Testis (tissue), 3 donors: ENCODE results near the gene CD81. TPM values are rescaled to one million over a fixed set of nuclear protein-coding genes. Genes with fewer than 3 reads are reported as not detected.
"Not testable (repeated sequence)": the region's sequence is repeated elsewhere in the genome, so short reads cannot be mapped to it uniquely, and the experiment has no call there.

Experiments used
- DNase-seq: peaks from one replicate; pipeline ENCODE4 v3.0.0-alpha.2; 2019
- H3K27ac ChIP-seq, 2 donors: fragments of 200-600 bp; sonication (generic); one replicate each; pipeline ENCODE4 v1.5.1; 2019
- H3K27me3 ChIP-seq: fragments of 200-600 bp; sonication (generic); one replicate; pipeline ENCODE4 v1.5.1; 2019
- H3K36me3 ChIP-seq: fragments of 200-600 bp; sonication (generic); one replicate; pipeline ENCODE4 v1.5.1; 2017; ENCODE audit warnings: low read depth; ENCODE audit errors: missing control alignments
- H3K4me1 ChIP-seq: fragments of 200-600 bp; sonication (generic); one replicate; pipeline ENCODE4 v1.5.1; 2019
- H3K4me3 ChIP-seq, 2 donors: fragments of 200-600 bp; sonication (generic); one replicate each; pipeline ENCODE4 v1.5.1; 2017 to 2019
- H3K9me3 ChIP-seq: fragments of 200-600 bp; sonication (generic); one replicate; pipeline ENCODE4 v1.5.1; 2017
- CTCF ChIP-seq, 3 experiments: fragments of 450-650 bp in 2 of 3; fragments of 200-600 bp in 1 of 3; sonication (generic) in 1 of 3; IDR thresholded peaks; one replicate each; pipeline ENCODE4 v1.5.1; 2016 to 2019; ENCODE audit warnings: antibody characterized with exemption in 3 of 3, mild to moderate bottlenecking in 2 of 3, moderate library complexity in 1 of 3
- POLR2A ChIP-seq: fragments of 450-650 bp; IDR thresholded peaks from one replicate; pipeline ENCODE4 v1.6.1; 2017; ENCODE audit warnings: antibody characterized with exemption, mild to moderate bottlenecking, moderate library complexity
- WGBS, 2 donors: methylation state at CpG; one replicate each; pipeline ENCODE4 v1.1.5; 2018; 5-methylcytosine and 5-hydroxymethylcytosine counted together
- intact Hi-C: fragments of 100-400 bp; cut with DNase I; formaldehyde crosslinking; loops from one replicate; pipeline ENCODE4 v1.15.1; 2023; ENCODE audit warnings: low total_unique reads
- polyA plus RNA-seq: library from polyadenylated mRNA; stranded (reverse); fragments of 350-450 nt; fragmentation: Illumina TruSeq; extraction: RNeasy Lipid Tissue Mini Kit (QIAGEN cat#74804); gene quantifications from one replicate; pipeline ENCODE4 v1.2.3, GENCODE V29; 2014; ENCODE audit warnings: low read depth, low replicate concordance; ENCODE audit not compliant: insufficient read depth
- total RNA-seq, 2 donors: library from RNA; depleted of rRNA; stranded (reverse); fragments of >200 nt; gene quantifications; one replicate each; pipeline ENCODE4 v1.2.3, GENCODE V29; 2016

Gene CD81
- total and polyA plus RNA-seq, 3 donors from 2014 or later, result 541 to 829 (median 665) TPM

- H3K27ac ChIP-seq, result no peak overlapping the region
- H3K27me3 ChIP-seq, result no peaks in the 10 kb centered on the region
- DNase-seq, result no peak
- no peaks in the 10 kb centered on the region for H3K9me3 ChIP-seq
- intact Hi-C loops, result no loop called here
- no peak overlapping the region for H3K4me3 ChIP-seq
- WGBS, 2 donors, result 96 to 100% methylated on average over 6 of the region's 6 CpGs
- H3K36me3 ChIP-seq, result no peaks in the 10 kb centered on the region
- TF ChIP-seq POLR2A, result no peak
- no peak for TF ChIP-seq CTCF (IDR thresholded peaks at IDR 0.05)
- H3K4me1 ChIP-seq, result no peaks in the 10 kb centered on the region
Measured at GRCh38 chr11:2330696-2331095, 46.4 kb upstream of the CD81 start.

- Histone ChIP-seq H3K4me1 (no peaks in the 10 kb centered on the region), H3K36me3 (no peaks in the 10 kb centered on the region), H3K27ac (no peak overlapping the region), H3K9me3 (no peaks in the 10 kb centered on the region), H3K4me3 (no peak overlapping the region), H3K27me3 (no peaks in the 10 kb centered on the region)
- TF ChIP-seq CTCF (IDR thresholded peaks at IDR 0.05), result no peak
- TF ChIP-seq POLR2A, result no peak
- WGBS, 2 donors, result 82 to 83% methylated on average over 5 of the region's 5 CpGs
- intact Hi-C loops, result no loop called here
- no peak for DNase-seq
Measured at GRCh38 chr11:2331404-2331803, 45.7 kb upstream of the CD81 start.

GRCh38 chr11:2332569-2332968 is 44.5 kb upstream of the CD81 start:
- H3K27ac ChIP-seq, H3K9me3 ChIP-seq, H3K27me3 ChIP-seq, H3K4me1 ChIP-seq, H3K36me3 ChIP-seq, DNase-seq, H3K4me3 ChIP-seq, intact Hi-C loops: not testable (repeated sequence)
- 61% methylated on average over 12 of the region's 29 CpGs; no CpG with 5 or more reads in 1 of the 2 donors for WGBS, 2 donors

- intact Hi-C loops, result not testable (repeated sequence)
Measured at GRCh38 chr11:2333486-2334205, 43.5 kb upstream of the CD81 start.

GRCh38 chr11:2335286-2335685 is 41.8 kb upstream of the CD81 start:
- WGBS, 2 donors, result 91 to 95% methylated on average over 18 of the region's 18 CpGs
- DNase-seq, H3K4me1 ChIP-seq, H3K27me3 ChIP-seq, intact Hi-C loops, H3K9me3 ChIP-seq, H3K36me3 ChIP-seq, H3K27ac ChIP-seq, H3K4me3 ChIP-seq: not testable (repeated sequence)

More at GRCh38 chr11:2333486-2334205, 43.5 kb upstream of the CD81 start:
- not testable (repeated sequence) for H3K4me3 ChIP-seq, H3K27ac ChIP-seq, DNase-seq, H3K27me3 ChIP-seq, H3K36me3 ChIP-seq, H3K4me1 ChIP-seq, H3K9me3 ChIP-seq
- 100% methylated on average over 1 to 2 of the region's 4 CpGs for WGBS, 2 donors

- H3K4me1 ChIP-seq, H3K9me3 ChIP-seq, DNase-seq, intact Hi-C loops, H3K36me3 ChIP-seq, H3K27ac ChIP-seq, H3K4me3 ChIP-seq, H3K27me3 ChIP-seq: not testable (repeated sequence)
- 81 to 85% methylated on average over 8 of the region's 8 CpGs for WGBS, 2 donors
Measured at GRCh38 chr11:2338760-2339159, 38.4 kb upstream of the CD81 start.

- DNase-seq, result no peak
- TF ChIP-seq CTCF (IDR thresholded peaks at IDR 0.05) (no peak), POLR2A (no peak)
- Histone ChIP-seq H3K27ac (no peak overlapping the region), H3K4me1 (peaks cover 3% of the 10 kb centered on the region), H3K36me3 (no peaks in the 10 kb centered on the region), H3K27me3 (no peaks in the 10 kb centered on the region), H3K4me3 (no peak overlapping the region), H3K9me3 (no peaks in the 10 kb centered on the region)
- intact Hi-C loops, result no loop called here
- WGBS, 2 donors, result 68 to 83% methylated on average over 3 of the region's 3 CpGs
Measured at GRCh38 chr11:2342557-2342956, 34.6 kb upstream of the CD81 start.
